Measurements from ENCODE around the gene ZMYND11.
A peak's percentile ranks its signal among the peaks of the same experiment; 100 is the strongest.

Gene ZMYND11

GRCh38 chr10:105806-106205 is 29.4 kb upstream of the ZMYND11 start:
- peaks cover 9% of the 10 kb centered on the region for H3K4me1 Mint-ChIP-seq
- peaks cover 2% of the 10 kb centered on the region for H3K27me3 Mint-ChIP-seq
- no peak overlapping the region for H3K27ac Mint-ChIP-seq
- no peaks in the 10 kb centered on the region for H3K9me3 Mint-ChIP-seq
- H3K36me3 Mint-ChIP-seq (ENCODE audit: low read depth), result no peaks in the 10 kb centered on the region
- no peak overlapping the region for H3K4me3 Mint-ChIP-seq
- DNase-seq (no peak), ATAC-seq (no peak)

GRCh38 chr10:106740-107139 is 28.5 kb upstream of the ZMYND11 start:
- ATAC-seq, result peak; percentile 40
- Mint-ChIP-seq H3K27ac (no peak overlapping the region), H3K4me1 (peaks cover 9% of the 10 kb centered on the region), H3K27me3 (peaks cover 2% of the 10 kb centered on the region), H3K4me3 (no peak overlapping the region), H3K9me3 (no peaks in the 10 kb centered on the region), H3K36me3 (ENCODE audit: low read depth) (no peaks in the 10 kb centered on the region)
- DNase-seq, result no peak

GRCh38 chr10:112246-112645 is 23.0 kb upstream of the ZMYND11 start:
- DNase-seq, result no peak
- Mint-ChIP-seq H3K36me3 (ENCODE audit: low read depth) (no peaks in the 10 kb centered on the region), H3K27ac (no peak overlapping the region), H3K27me3 (peaks cover 8% of the 10 kb centered on the region), H3K9me3 (peaks cover 11% of the 10 kb centered on the region), H3K4me1 (peaks cover 3% of the 10 kb centered on the region), H3K4me3 (no peak overlapping the region)
- no peak for ATAC-seq

GRCh38 chr10:124874-125273 is 10.4 kb upstream of the ZMYND11 start:
- H3K27ac Mint-ChIP-seq, result no peak overlapping the region
- ATAC-seq (no peak), DNase-seq (no peak)
- H3K9me3 Mint-ChIP-seq, result peaks cover 7% of the 10 kb centered on the region
- no peaks in the 10 kb centered on the region for H3K36me3 Mint-ChIP-seq (ENCODE audit: low read depth)
- H3K4me1 Mint-ChIP-seq, result peaks cover 14% of the 10 kb centered on the region
- H3K27me3 Mint-ChIP-seq, result peaks cover 17% of the 10 kb centered on the region
- no peak overlapping the region for H3K4me3 Mint-ChIP-seq

GRCh38 chr10:127612-128432 is 7.4 kb upstream of the ZMYND11 start:
- ATAC-seq (peak; percentile 57), DNase-seq (peak; percentile 38)
- Mint-ChIP-seq H3K4me3 (peak overlapping the region; percentile 78), H3K9me3 (no peaks in the 10 kb centered on the region), H3K4me1 (peaks cover 18% of the 10 kb centered on the region), H3K36me3 (ENCODE audit: low read depth) (no peaks in the 10 kb centered on the region), H3K27ac (peak overlapping the region; percentile 71), H3K27me3 (peaks cover 7% of the 10 kb centered on the region)

- Mint-ChIP-seq H3K27me3 (peaks cover 2% of the 10 kb centered on the region), H3K4me3 (no peak overlapping the region), H3K27ac (no peak overlapping the region), H3K9me3 (no peaks in the 10 kb centered on the region), H3K4me1 (peaks cover 32% of the 10 kb centered on the region), H3K36me3 (ENCODE audit: low read depth) (no peaks in the 10 kb centered on the region)
- ATAC-seq, result no peak
- no peak for DNase-seq
These were observed 5.4 kb upstream of the ZMYND11 start for GRCh38 chr10:129810-130209.

GRCh38 chr10:132946-133898 is 2.0 kb upstream of the ZMYND11 start:
- ATAC-seq (no peak), DNase-seq (no peak)
- peak overlapping the region; percentile 93 for H3K27ac Mint-ChIP-seq
- peak overlapping the region; percentile 88 for H3K4me3 Mint-ChIP-seq
- no peaks in the 10 kb centered on the region for H3K27me3 Mint-ChIP-seq
- no peaks in the 10 kb centered on the region for H3K36me3 Mint-ChIP-seq (ENCODE audit: low read depth)
- H3K9me3 Mint-ChIP-seq, result no peaks in the 10 kb centered on the region
- peaks cover 38% of the 10 kb centered on the region for H3K4me1 Mint-ChIP-seq

- peak overlapping the region; percentile 93 for H3K27ac Mint-ChIP-seq
- peaks cover 46% of the 10 kb centered on the region for H3K4me1 Mint-ChIP-seq
- peak; percentile 10 for ATAC-seq
- no peaks in the 10 kb centered on the region for H3K27me3 Mint-ChIP-seq
- no peaks in the 10 kb centered on the region for H3K9me3 Mint-ChIP-seq
- no peaks in the 10 kb centered on the region for H3K36me3 Mint-ChIP-seq (ENCODE audit: low read depth)
- peak overlapping the region; percentile 88 for H3K4me3 Mint-ChIP-seq
- peak; percentile 41 for DNase-seq
These were observed 766 bp upstream of the ZMYND11 start for GRCh38 chr10:134247-135131.

- H3K27ac Mint-ChIP-seq, result peak overlapping the region; percentile 90
- peak; percentile 67 for DNase-seq
These were observed 578 bp downstream of the ZMYND11 start for GRCh38 chr10:135601-136464.

GRCh38 chr10:136465-136762 is 1.2 kb downstream of the ZMYND11 start:
- no peaks in the 10 kb centered on the region for H3K9me3 Mint-ChIP-seq
- no peaks in the 10 kb centered on the region for H3K36me3 Mint-ChIP-seq (ENCODE audit: low read depth)
- H3K4me1 Mint-ChIP-seq, result peaks cover 56% of the 10 kb centered on the region
- no peaks in the 10 kb centered on the region for H3K27me3 Mint-ChIP-seq
- peak; percentile 38 for ATAC-seq
- peak overlapping the region; percentile 89 for H3K4me3 Mint-ChIP-seq
- no peak for DNase-seq
- peak overlapping the region; percentile 90 for H3K27ac Mint-ChIP-seq

More at GRCh38 chr10:135601-136464, 578 bp downstream of the ZMYND11 start:
- Mint-ChIP-seq H3K36me3 (ENCODE audit: low read depth) (no peaks in the 10 kb centered on the region), H3K4me3 (peak overlapping the region; percentile 89), H3K27me3 (no peaks in the 10 kb centered on the region), H3K4me1 (peaks cover 51% of the 10 kb centered on the region), H3K9me3 (no peaks in the 10 kb centered on the region)
- ATAC-seq, result peak; percentile 38

GRCh38 chr10:137031-137430 is 1.8 kb downstream of the ZMYND11 start:
- Mint-ChIP-seq H3K4me1 (peaks cover 60% of the 10 kb centered on the region), H3K27ac (no peak overlapping the region), H3K4me3 (peak overlapping the region; percentile 89), H3K27me3 (no peaks in the 10 kb centered on the region), H3K36me3 (ENCODE audit: low read depth) (no peaks in the 10 kb centered on the region), H3K9me3 (no peaks in the 10 kb centered on the region)
- ATAC-seq (peak; percentile 57), DNase-seq (peak; percentile 57)

- Mint-ChIP-seq H3K9me3 (no peaks in the 10 kb centered on the region), H3K27me3 (no peaks in the 10 kb centered on the region), H3K27ac (no peak overlapping the region), H3K36me3 (ENCODE audit: low read depth) (no peaks in the 10 kb centered on the region), H3K4me3 (no peak overlapping the region), H3K4me1 (peaks cover 65% of the 10 kb centered on the region)
- ATAC-seq (no peak), DNase-seq (no peak)
These were observed 2.4 kb downstream of the ZMYND11 start for GRCh38 chr10:137606-138005.

GRCh38 chr10:142371-142770 is 7.1 kb downstream of the ZMYND11 start:
- no peaks in the 10 kb centered on the region for H3K9me3 Mint-ChIP-seq
- no peak overlapping the region for H3K4me3 Mint-ChIP-seq
- DNase-seq, result no peak
- no peak for ATAC-seq
- H3K36me3 Mint-ChIP-seq (ENCODE audit: low read depth), result peaks cover 8% of the 10 kb centered on the region
- H3K4me1 Mint-ChIP-seq, result peaks cover 67% of the 10 kb centered on the region
- H3K27ac Mint-ChIP-seq, result no peak overlapping the region
- H3K27me3 Mint-ChIP-seq, result no peaks in the 10 kb centered on the region
